ENCODE measurements around the gene RRP1.

Gene RRP1

GRCh38 chr21:43803558-43804300, 14.4 kb downstream of the RRP1 start:
- no peak for DNase-seq

- DNase-seq = peak; percentile 16
Measured at GRCh38 chr21:43805275-43805800, 16.0 kb downstream of the RRP1 start.

- no peak for DNase-seq
Measured at GRCh38 chr21:43806017-43806710, 16.8 kb downstream of the RRP1 start.

- no peak for DNase-seq
Measured at GRCh38 chr21:43808367-43808766, 19.0 kb downstream of the RRP1 start.

GRCh38 chr21:43808832-43809251, 19.5 kb downstream of the RRP1 start:
- no peak for DNase-seq

- DNase-seq = no peak
Measured at GRCh38 chr21:43809346-43809799, 20.0 kb downstream of the RRP1 start.

GRCh38 chr21:43809853-43810504, 20.6 kb downstream of the RRP1 start:
- no peak for DNase-seq

- peak; percentile 84 for DNase-seq
Measured at GRCh38 chr21:43810505-43811261, 21.3 kb downstream of the RRP1 start.

- DNase-seq = no peak
Measured at GRCh38 chr21:43811262-43812105, 22.1 kb downstream of the RRP1 start.

- no peak for DNase-seq
Measured at GRCh38 chr21:43812139-43812821, 22.9 kb downstream of the RRP1 start.

GRCh38 chr21:43812957-43813655, 23.7 kb downstream of the RRP1 start:
- DNase-seq = no peak

GRCh38 chr21:43813656-43813980, 24.2 kb downstream of the RRP1 start:
- no peak for DNase-seq

GRCh38 chr21:43814215-43815106, 25.1 kb downstream of the RRP1 start:
- no peak for DNase-seq

GRCh38 chr21:43815107-43815613, 25.8 kb downstream of the RRP1 start:
- DNase-seq = no peak

GRCh38 chr21:43815991-43816390, 26.6 kb downstream of the RRP1 start:
- no peak for DNase-seq

- DNase-seq = no peak
Measured at GRCh38 chr21:43816611-43817071, 27.3 kb downstream of the RRP1 start.

- no peak for DNase-seq
Measured at GRCh38 chr21:43817157-43818086, 28.0 kb downstream of the RRP1 start.

GRCh38 chr21:43818685-43819084, 29.3 kb downstream of the RRP1 start:
- DNase-seq = peak; percentile 14

Data from CD4-positive, alpha-beta T cell treated with Interleukin-17A for 1 hour (primary cell).